ENCODE data around the gene ANKRD31. TPM values are rescaled to one million over a fixed set of nuclear protein-coding genes. Genes with fewer than 3 reads are reported as not detected.

ANKRD31 gene
- total RNA-seq, 2 donors from 2014 or later = 0.07 to 0.08 TPM

- H3K9me3 ChIP-seq = no peaks in the 10 kb centered on the region
- no peak for TF ChIP-seq CTCF (IDR thresholded peaks at IDR 0.05)
- no peaks in the 10 kb centered on the region for H3K36me3 ChIP-seq
- no peak overlapping the region for H3K4me3 ChIP-seq
- no peaks in the 10 kb centered on the region for H3K4me1 ChIP-seq
- no peak for DNase-seq (ENCODE audit: low spot score)
- H3K27me3 ChIP-seq = no peaks in the 10 kb centered on the region
- H3K27ac ChIP-seq = no peak overlapping the region
Measured at GRCh38 chr5:75243100-75243499, 6.4 kb upstream of the ANKRD31 start.

DNA sequence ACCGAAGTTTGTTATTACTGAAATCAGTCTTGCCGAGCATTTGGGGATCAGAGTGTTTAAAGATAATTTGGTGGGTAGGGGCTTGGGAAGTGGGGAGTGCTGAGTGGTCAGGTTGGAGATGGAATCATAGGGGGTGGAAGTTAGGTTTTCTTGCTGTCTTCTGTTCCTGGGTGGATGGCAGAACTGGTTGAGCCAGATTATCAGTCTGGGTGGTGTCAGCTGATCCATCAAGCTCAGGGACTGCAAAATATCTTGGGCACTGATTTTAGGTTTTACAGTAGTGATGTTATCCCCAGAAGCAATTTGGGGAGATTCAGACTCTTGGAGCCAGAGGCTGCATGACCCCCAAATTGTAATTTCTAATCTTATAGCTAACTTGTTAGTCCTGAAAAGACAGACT, 5.4 kb upstream of the ANKRD31 start:
- Histone ChIP-seq H3K27me3 (no peaks in the 10 kb centered on the region), H3K36me3 (no peaks in the 10 kb centered on the region), H3K4me1 (peaks cover 0 to 4% of the 10 kb centered on the region in 2 donors), H3K9me3 (no peaks in the 10 kb centered on the region), H3K4me3 (no peak overlapping the region), H3K27ac (no peak overlapping the region)
- DNase-seq (ENCODE audit: low spot score) = no peak
- no peak for TF ChIP-seq CTCF (IDR thresholded peaks at IDR 0.05)

GRCh38 chr5:75239681-75240080, 3.0 kb upstream of the ANKRD31 start:
- Histone ChIP-seq H3K36me3 (no peaks in the 10 kb centered on the region), H3K9me3 (no peaks in the 10 kb centered on the region), H3K27ac (no peak overlapping the region), H3K4me1 (peaks cover 0 to 14% of the 10 kb centered on the region in 2 donors), H3K27me3 (no peaks in the 10 kb centered on the region), H3K4me3 (no peak overlapping the region)
- no peak for TF ChIP-seq CTCF (IDR thresholded peaks at IDR 0.05)
- DNase-seq (ENCODE audit: low spot score) = no peak

GRCh38 chr5:75235711-75236110, 967 bp downstream of the ANKRD31 start:
- H3K27ac ChIP-seq = no peak overlapping the region
- no peak for TF ChIP-seq CTCF (IDR thresholded peaks at IDR 0.05)

DNA sequence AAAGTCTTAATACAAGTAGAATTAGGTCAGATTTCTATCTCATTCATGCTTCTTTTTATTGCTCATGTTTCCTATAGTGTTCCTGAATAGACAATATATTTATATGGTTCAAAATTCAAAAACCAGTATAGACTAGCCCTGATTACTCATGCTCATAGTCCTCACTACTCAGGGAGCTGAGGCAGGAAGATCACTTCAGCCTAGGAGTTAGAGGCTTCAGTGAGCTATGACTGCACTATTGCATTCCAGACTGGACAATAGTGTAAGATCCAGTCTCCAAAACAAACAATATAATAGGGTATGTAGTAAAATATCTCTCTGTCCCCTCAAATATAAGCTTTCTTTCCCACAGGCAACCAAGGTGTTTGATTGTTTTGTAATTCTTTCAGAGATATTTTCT, 2.4 kb downstream of the ANKRD31 start:
- peaks cover 0 to 14% of the 10 kb centered on the region in 2 donors for H3K4me1 ChIP-seq
- H3K9me3 ChIP-seq = no peaks in the 10 kb centered on the region
- H3K27ac ChIP-seq = no peak overlapping the region
- H3K4me3 ChIP-seq = no peak overlapping the region
- H3K27me3 ChIP-seq = no peaks in the 10 kb centered on the region
- no peak for TF ChIP-seq CTCF (IDR thresholded peaks at IDR 0.05)
- H3K36me3 ChIP-seq = no peaks in the 10 kb centered on the region
- no peak for DNase-seq (ENCODE audit: low spot score)

More at GRCh38 chr5:75235711-75236110, 967 bp downstream of the ANKRD31 start:
- Histone ChIP-seq H3K27me3 (no peaks in the 10 kb centered on the region), H3K4me1 (peaks cover 0 to 14% of the 10 kb centered on the region in 2 donors), H3K9me3 (no peaks in the 10 kb centered on the region), H3K36me3 (no peaks in the 10 kb centered on the region), H3K4me3 (no peak overlapping the region)
- no peak for DNase-seq (ENCODE audit: low spot score)

- TF ChIP-seq CTCF (IDR thresholded peaks at IDR 0.05) = no peak
- Histone ChIP-seq H3K36me3 (no peaks in the 10 kb centered on the region), H3K4me3 (no peak overlapping the region)
Measured at GRCh38 chr5:75226916-75227315, 9.8 kb downstream of the ANKRD31 start.

More at GRCh38 chr5:75226916-75227315, 9.8 kb downstream of the ANKRD31 start:
- Histone ChIP-seq H3K4me1 (no peaks in the 10 kb centered on the region), H3K27me3 (no peaks in the 10 kb centered on the region), H3K27ac (no peak overlapping the region), H3K9me3 (no peaks in the 10 kb centered on the region)
- DNase-seq (ENCODE audit: low spot score) = no peak
